ENCODE results near the gene KRTAP13-1.
A peak's percentile ranks its signal among the peaks of the same experiment; 100 is the strongest.

KRTAP13-1 gene

GRCh38 chr21:30395731-30396130, at the start of gene KRTAP13-1:
Gene KRTAP13-1, plus strand, starts transcription at chr21:30396031. Its CDS starts 56 bp downstream, at chr21:30396087.
- no peak for DNase-seq

GRCh38 chr21:30348506-30348905, 47.3 kb upstream of the KRTAP13-1 start, which contains the start of gene KRTAP23-1:
Gene KRTAP23-1, minus strand, starts transcription at chr21:30348606. Its CDS starts 0 bp downstream, at chr21:30348606.
- no peak for DNase-seq

GRCh38 chr21:30349572-30349971, 46.3 kb upstream of the KRTAP13-1 start:
- DNase-seq: no peak

- no peak for DNase-seq
These were observed 44.3 kb upstream of the KRTAP13-1 start for GRCh38 chr21:30351534-30351933.

GRCh38 chr21:30354308-30355005, 41.4 kb upstream of the KRTAP13-1 start:
- no peak for DNase-seq

- DNase-seq: no peak
These were observed 39.9 kb upstream of the KRTAP13-1 start for GRCh38 chr21:30355906-30356305.

- no peak for DNase-seq
These were observed 23.6 kb upstream of the KRTAP13-1 start, which contains the start of gene KRTAP13-2 for GRCh38 chr21:30372139-30372770. Gene KRTAP13-2, minus strand, starts transcription at chr21:30372271. Its CDS starts 58 bp downstream, at chr21:30372213.

- no peak for DNase-seq
These were observed 13.6 kb upstream of the KRTAP13-1 start for GRCh38 chr21:30382201-30382600.

GRCh38 chr21:30391492-30392025, 4.3 kb upstream of the KRTAP13-1 start:
- no peak for DNase-seq

- DNase-seq: peak in 1 of 2 donors; percentile 7
These were observed 13.1 kb downstream of the KRTAP13-1 start for GRCh38 chr21:30408782-30409494.

GRCh38 chr21:30415993-30416392, 20.2 kb downstream of the KRTAP13-1 start:
- no peak for DNase-seq

- no peak for DNase-seq
These were observed 30.0 kb downstream of the KRTAP13-1 start, which contains the start of gene KRTAP13-3 for GRCh38 chr21:30425826-30426225. Gene KRTAP13-3, minus strand, starts transcription at chr21:30425926. Its CDS starts 14 bp downstream, at chr21:30425912.

GRCh38 chr21:30426731-30427130, 30.9 kb downstream of the KRTAP13-1 start:
- no peak for DNase-seq

GRCh38 chr21:30430170-30430655, 34.4 kb downstream of the KRTAP13-1 start, which contains the start of gene KRTAP13-4:
Gene KRTAP13-4, plus strand, starts transcription at chr21:30430220. Its CDS starts 56 bp downstream, at chr21:30430276.
- DNase-seq: no peak

GRCh38 chr21:30434033-30434631, 38.3 kb downstream of the KRTAP13-1 start:
- peak in 1 of 2 donors; percentile 18 for DNase-seq

GRCh38 chr21:30437010-30437565, 41.3 kb downstream of the KRTAP13-1 start:
- no peak for DNase-seq

GRCh38 chr21:30439975-30440374, 44.1 kb downstream of the KRTAP13-1 start, which contains the start of gene KRTAP15-1:
Gene KRTAP15-1, plus strand, starts transcription at chr21:30440275. Its CDS starts 53 bp downstream, at chr21:30440328.
- DNase-seq: no peak

- no peak for DNase-seq
These were observed 47.4 kb downstream of the KRTAP13-1 start for GRCh38 chr21:30443226-30443625.

GRCh38 chr21:30444204-30444603, 48.4 kb downstream of the KRTAP13-1 start:
- DNase-seq: no peak
